HG03521 (cell line): ENCODE measurements around the gene SPAG7.

ENCODE experiments used
- ATAC-seq: cut with Tn5 transposase; IDR thresholded peaks from one replicate; pipeline ENCODE4 v1.9.1; 2021; ENCODE audit warnings: mild to moderate bottlenecking, moderate library complexity; ENCODE audit not compliant: unreplicated experiment

SPAG7 gene

GRCh38 chr17:4967539-4968485 lies at the start of gene SPAG7:
Gene SPAG7, minus strand, starts transcription at chr17:4967817. Its CDS starts 13 bp downstream, at chr17:4967804.
- peak; percentile 62 for ATAC-seq

- ATAC-seq: no peak
Observed at GRCh38 chr17:5014357-5014756, 46.7 kb upstream of the SPAG7 start.

- no peak for ATAC-seq
Observed at GRCh38 chr17:5011928-5012327, 44.3 kb upstream of the SPAG7 start.

GRCh38 chr17:5003214-5003867 lies 35.7 kb upstream of the SPAG7 start:
- no peak for ATAC-seq

- ATAC-seq: no peak
Observed at GRCh38 chr17:5002121-5002788, 34.6 kb upstream of the SPAG7 start.

- ATAC-seq: no peak
Observed at GRCh38 chr17:5000237-5000639, 32.6 kb upstream of the SPAG7 start.

- ATAC-seq: no peak
Observed at GRCh38 chr17:4999430-5000093, 31.9 kb upstream of the SPAG7 start.

GRCh38 chr17:4998732-4999429 lies 31.3 kb upstream of the SPAG7 start:
- no peak for ATAC-seq

- ATAC-seq: peak; percentile 9
Observed at GRCh38 chr17:4998027-4998731, 30.6 kb upstream of the SPAG7 start.

GRCh38 chr17:4997302-4998026 lies 29.8 kb upstream of the SPAG7 start, which contains the start of the genes INCA1 and KIF1C:
Gene INCA1, minus strand, starts transcription at chr17:4997522. Its CDS starts 3,085 bp downstream, at chr17:4994437.
Gene KIF1C, plus strand, starts transcription at chr17:4997950. Its CDS starts 2,297 bp downstream, at chr17:5000247.
- peak; percentile 78 for ATAC-seq

GRCh38 chr17:4994081-4994595 lies 26.5 kb upstream of the SPAG7 start:
- ATAC-seq: no peak

- ATAC-seq: no peak
Observed at GRCh38 chr17:4987767-4988567, 20.4 kb upstream of the SPAG7 start.

GRCh38 chr17:4986951-4987766 lies 19.5 kb upstream of the SPAG7 start, which contains the start of gene CAMTA2:
Gene CAMTA2, minus strand, starts transcription at chr17:4987675. Its CDS starts 1,453 bp downstream, at chr17:4986222.
- peak; percentile 59 for ATAC-seq

GRCh38 chr17:4986403-4986802 lies 18.8 kb upstream of the SPAG7 start:
- no peak for ATAC-seq

GRCh38 chr17:4982305-4982704 lies 14.7 kb upstream of the SPAG7 start:
- no peak for ATAC-seq

- ATAC-seq: no peak
Observed at GRCh38 chr17:4980644-4981216, 13.1 kb upstream of the SPAG7 start.
